Kidney (tissue), 14 donors: ENCODE data around the gene IZUMO4. TPM values are rescaled to one million over a fixed set of nuclear protein-coding genes. Genes with fewer than 3 reads are reported as not detected.

Experiments
- DNase-seq, 5 donors: peaks; one replicate each; pipeline ENCODE4 v3.0.0-alpha.2; 2013 to 2020
- FAIRE-seq: peaks from 2 replicates; lab custom pipeline; 2012; peaks lifted over from hg19 to GRCh38; lab: Jason Lieb, UNC
- H3K27ac ChIP-seq, 2 donors: one replicate each; pipeline ENCODE4 v1.7.0; 2013; ENCODE audit warnings: low read depth in 2 of 2, low read length in 2 of 2, inconsistent platforms in 1 of 2
- H3K27me3 ChIP-seq: one replicate; pipeline ENCODE4 v1.7.1; 2013; ENCODE audit warnings: low read length, inconsistent platforms; ENCODE audit not compliant: control insufficient read depth, insufficient read depth
- H3K36me3 ChIP-seq, 3 donors: one replicate each; pipeline versions ENCODE4 v1.7.0 to v1.7.1; 2013; ENCODE audit warnings: low read length in 3 of 3, control low read depth in 1 of 3, inconsistent platforms in 1 of 3; ENCODE audit not compliant: insufficient read depth in 3 of 3, control insufficient read depth in 2 of 3
- H3K4me1 ChIP-seq, 3 donors: one replicate each; pipeline versions ENCODE4 v1.7.0 to v1.7.1; 2013; ENCODE audit warnings: low read length in 3 of 3, inconsistent platforms in 1 of 3, low read depth in 1 of 3; ENCODE audit not compliant: control insufficient read depth in 2 of 3, insufficient read depth in 2 of 3
- H3K4me3 ChIP-seq, 3 donors: one replicate each; pipeline versions ENCODE4 v1.7.0 to v1.8.1; 2013; ENCODE audit warnings: low read length in 3 of 3, control low read depth in 1 of 3, inconsistent platforms in 1 of 3
- H3K9ac ChIP-seq, 3 donors: one replicate each; pipeline versions ENCODE4 v1.7.0 to v1.7.1; 2013; ENCODE audit warnings: low read length in 3 of 3, control low read depth in 1 of 3, inconsistent platforms in 1 of 3
- H3K9me3 ChIP-seq, 3 donors: one replicate each; pipeline versions ENCODE4 v1.7.0 to v1.7.1; 2013; ENCODE audit warnings: low read length in 3 of 3, control low read depth in 1 of 3, inconsistent platforms in 1 of 3; ENCODE audit not compliant: control insufficient read depth in 2 of 3, insufficient read depth in 1 of 3
- intact Hi-C: fragments of 100-400 bp; cut with DNase I; formaldehyde crosslinking; loops from one replicate; pipeline ENCODE4 v1.11.1; 2022
- polyA plus RNA-seq: library from polyadenylated mRNA; stranded (reverse); fragments of 350-450 nt; fragmentation: Illumina TruSeq; extraction: RNeasy Lipid Tissue Mini Kit (QIAGEN cat#74804); gene quantifications from one replicate; pipeline ENCODE4 v1.2.3, GENCODE V29; 2014; ENCODE audit warnings: low read depth, low replicate concordance; ENCODE audit not compliant: insufficient read depth
- total RNA-seq: library from RNA; stranded (reverse); fragmentation: NEBNext Ultra II Directional; extraction: Animal tissue kit (Norgen Biotek cat#: 25700); gene quantifications from one replicate; pipeline ENCODE4 v1.2.1, GENCODE V29; 2021
- TF ChIP-seq, protein P1 (sequence below): IDR thresholded peaks from 3 replicates; pipeline ENCODE4 v1.5.1; 2012; ENCODE audit warnings: mild to moderate bottlenecking, moderate library complexity, borderline replicate concordance; ENCODE audit not compliant: insufficient read depth; ENCODE audit errors: extremely low read depth
- donor health status: control.
- donor health status: control.
- donor health status: control.
- donor health status: control.
- donor health status: control.
- donor health status: DM: yes; HTN: yes; CAD: no.
- donor health status: Normal renal cell carcinoma (clear cell type).

IZUMO4 gene
- total and polyA plus RNA-seq, 2 donors from 2014 or later = 4.3 to 8.9 TPM

DNA sequence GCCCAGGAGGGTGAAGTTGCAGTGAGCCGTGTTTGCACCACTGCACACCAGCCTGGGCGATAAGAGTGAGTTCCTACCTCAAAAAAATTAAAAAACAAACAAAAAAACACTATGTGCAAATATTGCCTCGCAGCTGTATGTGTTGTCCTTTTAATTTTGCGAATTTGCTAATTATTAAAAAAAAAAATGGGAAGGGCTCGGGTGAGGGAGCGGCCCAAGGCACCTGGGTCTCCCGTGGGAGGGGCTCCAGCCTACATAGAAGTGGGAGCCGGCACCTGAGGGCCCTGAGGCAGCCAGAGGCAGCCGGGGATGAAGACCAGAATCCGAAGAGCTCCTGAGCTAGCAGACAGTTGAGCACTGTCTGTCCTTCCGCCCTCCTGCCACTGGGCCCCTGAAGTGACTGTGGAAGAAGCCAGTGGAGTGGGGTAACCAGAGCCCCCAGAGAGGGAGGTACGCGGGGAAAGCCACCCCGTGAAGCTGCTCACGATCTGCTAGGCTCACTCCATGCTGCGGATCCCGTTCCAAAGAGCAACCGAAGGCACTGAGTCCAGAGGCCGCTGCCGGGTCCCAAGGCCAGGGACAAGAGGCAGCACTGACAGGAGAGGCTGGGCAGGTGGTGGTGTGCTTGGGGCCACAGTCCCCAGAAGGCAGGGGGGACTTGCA, 6.5 kb downstream of the IZUMO4 start:
- no peaks in the 10 kb centered on the region for H3K9me3 ChIP-seq
- H3K9ac ChIP-seq = no peak overlapping the region
- intact Hi-C loops = no loop called here
- TF ChIP-seq, protein P1, sequence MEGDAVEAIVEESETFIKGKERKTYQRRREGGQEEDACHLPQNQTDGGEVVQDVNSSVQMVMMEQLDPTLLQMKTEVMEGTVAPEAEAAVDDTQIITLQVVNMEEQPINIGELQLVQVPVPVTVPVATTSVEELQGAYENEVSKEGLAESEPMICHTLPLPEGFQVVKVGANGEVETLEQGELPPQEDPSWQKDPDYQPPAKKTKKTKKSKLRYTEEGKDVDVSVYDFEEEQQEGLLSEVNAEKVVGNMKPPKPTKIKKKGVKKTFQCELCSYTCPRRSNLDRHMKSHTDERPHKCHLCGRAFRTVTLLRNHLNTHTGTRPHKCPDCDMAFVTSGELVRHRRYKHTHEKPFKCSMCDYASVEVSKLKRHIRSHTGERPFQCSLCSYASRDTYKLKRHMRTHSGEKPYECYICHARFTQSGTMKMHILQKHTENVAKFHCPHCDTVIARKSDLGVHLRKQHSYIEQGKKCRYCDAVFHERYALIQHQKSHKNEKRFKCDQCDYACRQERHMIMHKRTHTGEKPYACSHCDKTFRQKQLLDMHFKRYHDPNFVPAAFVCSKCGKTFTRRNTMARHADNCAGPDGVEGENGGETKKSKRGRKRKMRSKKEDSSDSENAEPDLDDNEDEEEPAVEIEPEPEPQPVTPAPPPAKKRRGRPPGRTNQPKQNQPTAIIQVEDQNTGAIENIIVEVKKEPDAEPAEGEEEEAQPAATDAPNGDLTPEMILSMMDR = no peak
- H3K27me3 ChIP-seq = no peaks in the 10 kb centered on the region
- H3K27ac ChIP-seq = no peak overlapping the region
- H3K4me1 ChIP-seq = no peaks in the 10 kb centered on the region
- FAIRE-seq = no peak
- peaks cover 0 to 27% (median 9%) of the 10 kb centered on the region in 3 donors for H3K36me3 ChIP-seq
- no peak for DNase-seq
- no peak overlapping the region for H3K4me3 ChIP-seq

DNA sequence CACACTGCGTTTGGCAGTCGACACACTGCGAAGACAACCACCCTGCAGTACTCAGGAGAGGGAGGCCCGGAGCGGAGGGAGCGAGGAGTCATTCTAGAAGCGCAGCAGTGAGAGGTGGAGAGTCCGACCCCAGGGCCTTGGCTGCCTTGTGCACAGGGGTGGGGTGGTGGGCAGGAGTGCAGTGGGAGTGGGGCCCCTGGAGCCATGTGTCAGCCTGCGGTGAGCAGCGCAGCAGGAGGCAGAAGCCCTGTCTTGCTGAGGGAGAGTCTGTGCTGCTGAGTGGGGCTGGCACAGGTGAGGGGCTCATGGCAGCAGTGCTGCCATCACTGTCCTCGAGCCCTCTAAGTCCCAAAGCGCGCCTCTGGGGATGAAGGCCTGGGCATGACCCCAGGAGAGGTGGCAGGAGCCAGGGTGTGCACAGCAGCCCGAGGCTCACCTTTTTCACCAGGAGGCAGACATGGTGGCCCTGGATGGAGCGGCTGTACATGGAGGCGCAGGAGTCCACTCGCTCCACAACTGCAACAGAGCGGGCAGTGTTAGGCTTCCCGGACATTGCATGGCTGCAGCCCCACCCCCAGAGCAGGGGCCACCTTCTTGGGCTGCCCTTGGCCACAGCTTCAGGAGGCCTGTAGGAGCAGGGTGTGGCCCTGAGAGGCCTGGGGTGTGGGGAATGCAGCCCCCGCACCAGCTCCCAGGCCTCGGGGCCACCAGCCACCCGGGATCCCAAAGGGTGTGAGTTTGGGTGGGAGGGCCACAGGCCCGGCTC, 11.7 kb downstream of the IZUMO4 start:
- Histone ChIP-seq H3K4me1 (no peaks in the 10 kb centered on the region), H3K36me3 (peaks cover 0 to 49% (median 25%) of the 10 kb centered on the region in 3 donors), H3K4me3 (no peak overlapping the region), H3K9me3 (no peaks in the 10 kb centered on the region), H3K9ac (no peak overlapping the region), H3K27ac (no peak overlapping the region), H3K27me3 (no peaks in the 10 kb centered on the region)
- TF ChIP-seq, protein P1 = no peak
- intact Hi-C loops = no loop called here
- FAIRE-seq (no peak), DNase-seq (no peak)

DNA sequence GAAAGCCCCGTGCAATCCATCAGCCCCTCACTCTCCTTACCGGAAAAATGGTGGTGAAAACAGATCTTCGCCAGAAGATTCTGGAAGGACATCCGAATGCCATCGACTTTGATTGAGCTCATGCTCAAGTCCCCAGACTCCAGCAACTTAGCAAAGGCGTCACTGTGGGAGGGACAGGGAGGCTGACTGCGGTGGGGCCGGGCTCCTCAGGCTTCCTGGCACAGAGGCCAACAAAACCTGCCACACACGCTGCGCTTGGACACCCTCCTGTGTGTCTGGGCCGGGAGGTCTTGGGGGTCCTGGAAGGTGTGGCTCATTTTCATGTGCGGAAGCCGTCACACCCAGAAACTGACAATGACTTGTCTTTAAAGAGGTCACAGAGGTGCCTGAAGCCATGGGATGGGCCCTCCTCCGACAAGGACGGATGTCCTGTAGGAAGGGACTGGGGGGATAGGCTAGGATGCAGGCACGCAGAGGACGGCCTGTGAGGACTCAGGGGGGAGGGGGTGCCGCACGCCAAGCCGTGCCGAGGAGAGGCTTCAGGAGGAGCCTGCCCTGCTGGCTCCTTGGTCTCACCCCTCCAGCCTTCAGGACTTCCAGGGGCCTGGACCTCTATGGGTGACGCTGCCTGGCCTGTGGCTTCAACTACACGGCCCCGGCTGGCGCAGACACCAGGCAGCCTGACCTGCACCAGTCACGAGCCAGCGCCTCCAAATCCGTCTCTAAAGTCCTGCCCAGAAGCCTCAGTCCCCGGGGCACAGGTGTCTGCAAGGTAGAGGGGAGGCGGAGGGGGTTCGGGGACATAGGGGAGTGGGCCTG, 12.5 kb downstream of the IZUMO4 start:
- intact Hi-C loops = no loop called here
- H3K27me3 ChIP-seq = no peaks in the 10 kb centered on the region
- TF ChIP-seq, protein P1 = no peak
- H3K27ac ChIP-seq = no peak overlapping the region
- no peak overlapping the region for H3K9ac ChIP-seq
- H3K4me3 ChIP-seq = no peak overlapping the region
- DNase-seq (peak in 1 of 5 donors; percentile 29), FAIRE-seq (no peak)
- H3K9me3 ChIP-seq = no peaks in the 10 kb centered on the region
- peaks cover 0 to 57% (median 25%) of the 10 kb centered on the region in 3 donors for H3K36me3 ChIP-seq
- no peaks in the 10 kb centered on the region for H3K4me1 ChIP-seq
